ENCODE measurements around the gene GP2.

DNA sequence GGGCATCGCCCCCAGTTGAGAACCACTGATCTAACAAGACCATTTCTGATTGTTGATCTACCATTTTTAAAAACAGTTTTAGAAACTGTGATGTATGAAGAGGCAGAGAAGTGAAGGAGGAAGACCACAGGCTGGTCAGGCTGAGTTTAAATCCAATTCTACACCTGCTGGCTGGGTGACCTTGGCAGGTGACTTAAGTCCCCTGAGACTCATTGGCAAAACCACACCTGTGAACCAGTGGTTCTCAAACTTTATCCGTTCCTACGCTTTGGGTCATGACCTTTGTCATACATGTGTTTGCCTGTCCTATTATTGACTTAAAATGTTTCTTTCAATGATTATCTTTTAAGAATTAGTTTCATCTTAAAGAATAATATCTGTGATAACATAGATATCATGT is 2.3 kb downstream of the GP2 start:
- no peak for TF ChIP-seq POLR2A (IDR thresholded peaks at IDR 0.05)
- TF ChIP-seq, protein P1, sequence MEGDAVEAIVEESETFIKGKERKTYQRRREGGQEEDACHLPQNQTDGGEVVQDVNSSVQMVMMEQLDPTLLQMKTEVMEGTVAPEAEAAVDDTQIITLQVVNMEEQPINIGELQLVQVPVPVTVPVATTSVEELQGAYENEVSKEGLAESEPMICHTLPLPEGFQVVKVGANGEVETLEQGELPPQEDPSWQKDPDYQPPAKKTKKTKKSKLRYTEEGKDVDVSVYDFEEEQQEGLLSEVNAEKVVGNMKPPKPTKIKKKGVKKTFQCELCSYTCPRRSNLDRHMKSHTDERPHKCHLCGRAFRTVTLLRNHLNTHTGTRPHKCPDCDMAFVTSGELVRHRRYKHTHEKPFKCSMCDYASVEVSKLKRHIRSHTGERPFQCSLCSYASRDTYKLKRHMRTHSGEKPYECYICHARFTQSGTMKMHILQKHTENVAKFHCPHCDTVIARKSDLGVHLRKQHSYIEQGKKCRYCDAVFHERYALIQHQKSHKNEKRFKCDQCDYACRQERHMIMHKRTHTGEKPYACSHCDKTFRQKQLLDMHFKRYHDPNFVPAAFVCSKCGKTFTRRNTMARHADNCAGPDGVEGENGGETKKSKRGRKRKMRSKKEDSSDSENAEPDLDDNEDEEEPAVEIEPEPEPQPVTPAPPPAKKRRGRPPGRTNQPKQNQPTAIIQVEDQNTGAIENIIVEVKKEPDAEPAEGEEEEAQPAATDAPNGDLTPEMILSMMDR (IDR thresholded peaks at IDR 0.05): no peak

All from right lobe of liver (tissue), 4 donors.